GM12892 (cell line): ENCODE data around the gene UGT1A1.

ENCODE experiments used
- POLR2AphosphoS5 ChIP-seq: IDR thresholded peaks from 2 replicates; pipeline ENCODE4 v1.6.1; 2011; ENCODE audit warnings: low read depth, low read length, control low read depth
- TAF1 ChIP-seq: IDR thresholded peaks from 2 replicates; pipeline ENCODE4 v1.6.1; 2011; ENCODE audit warnings: low read depth, mild to moderate bottlenecking, control low read depth, low read length, borderline replicate concordance

DNA sequence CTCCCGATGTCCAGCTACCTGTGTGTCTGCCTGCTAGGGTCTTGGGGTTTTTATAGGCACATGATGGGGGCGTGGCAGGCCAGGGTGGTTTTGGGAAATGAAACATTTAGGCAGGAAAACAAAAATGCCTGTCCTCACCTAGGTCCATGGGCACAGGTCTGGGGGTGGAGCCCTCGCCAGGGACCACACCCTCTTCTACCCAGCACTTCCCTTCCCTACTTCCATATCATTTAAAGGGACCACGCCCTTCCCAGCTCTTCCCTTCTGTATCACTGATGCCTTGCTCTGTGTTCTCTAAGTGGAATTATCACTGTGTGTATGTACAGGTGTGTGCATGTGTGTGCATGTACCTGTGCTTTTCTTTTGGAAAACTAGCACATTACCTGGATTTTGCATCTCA lies 6.3 kb downstream of the UGT1A1 start:
- TF ChIP-seq POLR2AphosphoS5 (no peak), TAF1 (no peak)
